Measurements from ENCODE around the gene RNF32. TPM values are rescaled to one million over a fixed set of nuclear protein-coding genes. Genes with fewer than 3 reads are reported as not detected.

Gene RNF32
- total RNA-seq, 1 donor from 2014 or later: 1.6 TPM

DNA sequence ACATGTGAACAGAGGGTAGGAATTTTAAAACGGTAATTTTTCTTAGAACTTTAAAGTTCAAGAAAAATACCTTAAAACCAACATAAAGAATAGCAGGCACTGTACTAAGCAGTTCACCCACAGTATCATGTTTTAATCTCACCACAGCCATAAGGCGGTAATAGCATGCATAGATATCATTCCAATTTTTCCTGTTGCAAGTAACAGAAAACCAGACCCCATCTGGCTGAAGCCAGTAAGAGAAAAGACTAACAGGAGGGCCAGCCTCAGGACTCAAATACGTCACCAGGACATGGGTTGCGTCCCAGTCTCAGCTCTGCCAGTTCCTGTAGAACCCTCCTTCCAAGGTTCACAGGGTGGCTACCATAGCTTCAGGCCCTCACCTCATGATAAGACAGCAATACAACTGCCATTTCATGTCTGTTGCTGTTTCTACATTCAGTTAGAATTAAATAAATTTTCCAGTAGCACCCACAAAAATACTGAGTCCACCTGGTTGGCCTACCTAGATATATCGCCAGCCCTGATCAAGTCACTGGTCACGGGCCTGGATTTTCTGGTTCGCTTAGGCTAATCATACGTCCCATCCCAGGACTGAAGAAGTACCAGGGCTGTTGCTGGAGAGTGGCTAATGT is 2.0 kb upstream of the RNF32 start:
- Histone ChIP-seq H3K4me3 (ENCODE audit: insufficient read depth, low read depth, low read length) (no peak overlapping the region), H3K79me2 (ENCODE audit: insufficient read depth, low read length) (peaks cover 17% of the 10 kb centered on the region), H4K20me1 (ENCODE audit: insufficient read depth, low read length) (no peaks in the 10 kb centered on the region), H3K4me1 (ENCODE audit: insufficient read depth, low read length) (peaks cover 3% of the 10 kb centered on the region), H2AFZ (ENCODE audit: low read depth, low read length) (no peak overlapping the region), H3K4me2 (ENCODE audit: low read length) (peak overlapping the region; percentile 19), H3K9ac (ENCODE audit: low read length) (no peak overlapping the region), H3K27me3 (ENCODE audit: insufficient read depth, low read length) (no peaks in the 10 kb centered on the region), H3K36me3 (ENCODE audit: insufficient read depth, low read length) (no peaks in the 10 kb centered on the region), H3K27ac (ENCODE audit: low read depth, low read length) (no peak overlapping the region), H3K9me3 (ENCODE audit: insufficient read depth, low read depth, low read length) (no peaks in the 10 kb centered on the region)
- H3K4me1 Mint-ChIP-seq (ENCODE audit: low read depth, unreplicated experiment): peaks cover 7% of the 10 kb centered on the region
- peaks cover 7% of the 10 kb centered on the region for H3K9me3 Mint-ChIP-seq (ENCODE audit: unreplicated experiment)
- H3K4me3 Mint-ChIP-seq (ENCODE audit: unreplicated experiment): peak overlapping the region; percentile 89
- no peak for FAIRE-seq
- H3K27me3 Mint-ChIP-seq (ENCODE audit: low read depth, unreplicated experiment): no peaks in the 10 kb centered on the region
- no peak for DNase-seq (ENCODE audit: low read depth)
- no peaks in the 10 kb centered on the region for H3K36me3 Mint-ChIP-seq (ENCODE audit: low read depth, unreplicated experiment)
- no peak overlapping the region for H3K27ac Mint-ChIP-seq (ENCODE audit: unreplicated experiment)
- TF ChIP-seq, protein P1, sequence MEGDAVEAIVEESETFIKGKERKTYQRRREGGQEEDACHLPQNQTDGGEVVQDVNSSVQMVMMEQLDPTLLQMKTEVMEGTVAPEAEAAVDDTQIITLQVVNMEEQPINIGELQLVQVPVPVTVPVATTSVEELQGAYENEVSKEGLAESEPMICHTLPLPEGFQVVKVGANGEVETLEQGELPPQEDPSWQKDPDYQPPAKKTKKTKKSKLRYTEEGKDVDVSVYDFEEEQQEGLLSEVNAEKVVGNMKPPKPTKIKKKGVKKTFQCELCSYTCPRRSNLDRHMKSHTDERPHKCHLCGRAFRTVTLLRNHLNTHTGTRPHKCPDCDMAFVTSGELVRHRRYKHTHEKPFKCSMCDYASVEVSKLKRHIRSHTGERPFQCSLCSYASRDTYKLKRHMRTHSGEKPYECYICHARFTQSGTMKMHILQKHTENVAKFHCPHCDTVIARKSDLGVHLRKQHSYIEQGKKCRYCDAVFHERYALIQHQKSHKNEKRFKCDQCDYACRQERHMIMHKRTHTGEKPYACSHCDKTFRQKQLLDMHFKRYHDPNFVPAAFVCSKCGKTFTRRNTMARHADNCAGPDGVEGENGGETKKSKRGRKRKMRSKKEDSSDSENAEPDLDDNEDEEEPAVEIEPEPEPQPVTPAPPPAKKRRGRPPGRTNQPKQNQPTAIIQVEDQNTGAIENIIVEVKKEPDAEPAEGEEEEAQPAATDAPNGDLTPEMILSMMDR (IDR thresholded peaks at IDR 0.05; ENCODE audit: insufficient read depth, low read depth, low read length): no peak
- TF ChIP-seq EZH2 (IDR thresholded peaks at IDR 0.05; ENCODE audit: insufficient read depth, low read length): no peak

DNA sequence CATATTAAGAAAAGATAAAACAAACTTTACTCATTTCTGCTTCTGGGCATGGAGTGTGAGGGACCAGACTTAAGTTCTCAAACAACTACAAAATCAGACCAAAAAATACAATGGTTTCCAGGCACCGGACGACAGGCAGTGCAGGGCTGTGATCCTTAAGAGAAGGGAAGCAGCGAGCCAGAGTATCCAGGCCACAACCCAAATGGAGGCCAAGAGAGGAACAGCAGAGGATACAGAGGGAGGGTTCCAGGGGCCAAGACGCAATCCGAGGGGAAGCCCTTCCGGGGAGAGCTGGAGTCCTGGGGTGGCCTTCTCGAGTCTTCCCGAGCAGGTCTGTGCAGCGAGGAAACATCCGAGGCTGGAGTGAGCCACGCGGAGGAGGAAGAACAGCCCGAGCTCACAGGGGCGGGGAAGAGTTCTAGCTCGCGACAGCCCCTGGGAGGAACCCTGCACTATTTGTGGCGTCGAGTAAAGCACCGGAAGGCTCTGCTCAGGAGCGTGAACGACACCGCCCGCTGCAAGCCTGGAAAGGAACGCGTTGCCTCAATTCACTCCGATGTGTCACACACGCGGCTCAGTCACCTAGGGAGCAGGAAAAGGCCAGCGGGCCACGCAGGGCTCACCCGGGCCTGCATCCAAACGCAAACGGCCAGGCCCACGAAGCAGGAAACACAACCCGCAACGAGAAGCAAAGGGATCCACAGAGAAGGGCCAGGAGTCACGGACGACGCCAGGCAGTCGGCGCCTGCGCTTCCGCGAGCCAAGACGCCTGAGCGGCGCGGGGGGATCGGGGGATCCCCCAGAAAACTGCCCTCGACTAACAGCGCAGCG is 933 bp upstream of the RNF32 start:
- H3K4me1 Mint-ChIP-seq (ENCODE audit: low read depth, unreplicated experiment): peaks cover 7% of the 10 kb centered on the region
- Histone ChIP-seq H3K27me3 (ENCODE audit: insufficient read depth, low read length) (no peaks in the 10 kb centered on the region), H3K79me2 (ENCODE audit: insufficient read depth, low read length) (peaks cover 17% of the 10 kb centered on the region), H2AFZ (ENCODE audit: low read depth, low read length) (peak overlapping the region; percentile 94), H3K4me2 (ENCODE audit: low read length) (peak overlapping the region; percentile 82), H3K27ac (ENCODE audit: low read depth, low read length) (peak overlapping the region; percentile 33), H4K20me1 (ENCODE audit: insufficient read depth, low read length) (no peaks in the 10 kb centered on the region), H3K4me1 (ENCODE audit: insufficient read depth, low read length) (peaks cover 3% of the 10 kb centered on the region), H3K36me3 (ENCODE audit: insufficient read depth, low read length) (no peaks in the 10 kb centered on the region), H3K9ac (ENCODE audit: low read length) (peak overlapping the region; percentile 69), H3K4me3 (ENCODE audit: insufficient read depth, low read depth, low read length) (peak overlapping the region; percentile 68), H3K9me3 (ENCODE audit: insufficient read depth, low read depth, low read length) (no peaks in the 10 kb centered on the region)
- no peak for DNase-seq (ENCODE audit: low read depth)
- TF ChIP-seq EZH2 (IDR thresholded peaks at IDR 0.05; ENCODE audit: insufficient read depth, low read length): no peak
- TF ChIP-seq, protein P1 (IDR thresholded peaks at IDR 0.05; ENCODE audit: insufficient read depth, low read depth, low read length): no peak
- FAIRE-seq: no peak
- H3K9me3 Mint-ChIP-seq (ENCODE audit: unreplicated experiment): peaks cover 7% of the 10 kb centered on the region
- peak overlapping the region; percentile 92 for H3K27ac Mint-ChIP-seq (ENCODE audit: unreplicated experiment)
- no peaks in the 10 kb centered on the region for H3K36me3 Mint-ChIP-seq (ENCODE audit: low read depth, unreplicated experiment)
- H3K27me3 Mint-ChIP-seq (ENCODE audit: low read depth, unreplicated experiment): no peaks in the 10 kb centered on the region
- peak overlapping the region; percentile 89 for H3K4me3 Mint-ChIP-seq (ENCODE audit: unreplicated experiment)
